Measurements from ENCODE around the gene SLIT1. TPM values are rescaled to one million over a fixed set of nuclear protein-coding genes. Genes with fewer than 3 reads are reported as not detected.

SLIT1 gene
- total RNA-seq, 1 donor from 2014 or later = 55.7 TPM

DNA sequence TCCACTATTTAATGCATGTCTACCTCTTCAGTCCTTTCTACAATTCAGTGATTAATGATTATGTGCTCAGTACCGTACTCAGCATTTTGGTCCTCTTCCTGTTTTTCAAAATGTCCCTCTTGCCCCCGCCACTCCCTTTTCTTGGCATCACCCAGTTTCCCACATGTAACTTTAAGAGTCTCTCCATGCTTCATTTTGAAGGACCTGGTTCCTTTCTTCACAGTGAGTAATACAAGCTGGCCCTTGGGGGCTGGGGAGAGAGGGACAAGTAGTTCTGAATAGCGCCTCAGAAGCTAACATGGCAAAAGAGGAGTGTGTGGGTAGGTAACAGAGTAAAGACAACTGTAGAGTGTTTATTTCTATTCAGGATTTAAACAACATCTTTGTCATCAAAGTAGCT, 34.6 kb upstream of the SLIT1 start:
- H3K4me1 Mint-ChIP-seq (ENCODE audit: unreplicated experiment) = peaks cover 13% of the 10 kb centered on the region
- no peak overlapping the region for H3K4me3 Mint-ChIP-seq
- peaks cover 16% of the 10 kb centered on the region for H3K36me3 Mint-ChIP-seq
- DNase-seq (ENCODE audit: extremely low spot score, unreplicated experiment) = no peak
- H3K27me3 Mint-ChIP-seq = no peaks in the 10 kb centered on the region
- no peak overlapping the region for H3K27ac Mint-ChIP-seq
- no peaks in the 10 kb centered on the region for H3K9me3 Mint-ChIP-seq
- TF ChIP-seq, protein P1, sequence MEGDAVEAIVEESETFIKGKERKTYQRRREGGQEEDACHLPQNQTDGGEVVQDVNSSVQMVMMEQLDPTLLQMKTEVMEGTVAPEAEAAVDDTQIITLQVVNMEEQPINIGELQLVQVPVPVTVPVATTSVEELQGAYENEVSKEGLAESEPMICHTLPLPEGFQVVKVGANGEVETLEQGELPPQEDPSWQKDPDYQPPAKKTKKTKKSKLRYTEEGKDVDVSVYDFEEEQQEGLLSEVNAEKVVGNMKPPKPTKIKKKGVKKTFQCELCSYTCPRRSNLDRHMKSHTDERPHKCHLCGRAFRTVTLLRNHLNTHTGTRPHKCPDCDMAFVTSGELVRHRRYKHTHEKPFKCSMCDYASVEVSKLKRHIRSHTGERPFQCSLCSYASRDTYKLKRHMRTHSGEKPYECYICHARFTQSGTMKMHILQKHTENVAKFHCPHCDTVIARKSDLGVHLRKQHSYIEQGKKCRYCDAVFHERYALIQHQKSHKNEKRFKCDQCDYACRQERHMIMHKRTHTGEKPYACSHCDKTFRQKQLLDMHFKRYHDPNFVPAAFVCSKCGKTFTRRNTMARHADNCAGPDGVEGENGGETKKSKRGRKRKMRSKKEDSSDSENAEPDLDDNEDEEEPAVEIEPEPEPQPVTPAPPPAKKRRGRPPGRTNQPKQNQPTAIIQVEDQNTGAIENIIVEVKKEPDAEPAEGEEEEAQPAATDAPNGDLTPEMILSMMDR (conservative IDR thresholded peaks at IDR 0.05) = no peak

DNA sequence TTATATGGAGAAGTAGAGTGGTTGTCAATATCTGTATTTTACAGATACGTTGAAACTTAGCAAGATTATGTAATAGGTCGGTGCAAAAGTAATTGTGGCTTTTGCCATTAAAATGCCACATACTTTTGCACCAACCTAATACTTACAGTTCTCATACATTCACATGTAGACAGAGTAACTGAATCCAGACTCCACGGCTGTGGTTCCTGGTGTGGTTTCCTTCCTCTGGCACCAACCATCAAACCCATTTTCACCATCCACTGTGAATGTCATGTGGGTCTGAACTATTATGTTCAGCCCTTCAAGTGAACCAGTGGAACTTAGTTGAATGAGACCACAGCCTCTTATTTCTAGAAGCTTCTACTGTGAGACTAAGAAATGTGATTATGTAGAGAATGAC, 31.5 kb upstream of the SLIT1 start:
- H3K27ac Mint-ChIP-seq = no peak overlapping the region

DNA sequence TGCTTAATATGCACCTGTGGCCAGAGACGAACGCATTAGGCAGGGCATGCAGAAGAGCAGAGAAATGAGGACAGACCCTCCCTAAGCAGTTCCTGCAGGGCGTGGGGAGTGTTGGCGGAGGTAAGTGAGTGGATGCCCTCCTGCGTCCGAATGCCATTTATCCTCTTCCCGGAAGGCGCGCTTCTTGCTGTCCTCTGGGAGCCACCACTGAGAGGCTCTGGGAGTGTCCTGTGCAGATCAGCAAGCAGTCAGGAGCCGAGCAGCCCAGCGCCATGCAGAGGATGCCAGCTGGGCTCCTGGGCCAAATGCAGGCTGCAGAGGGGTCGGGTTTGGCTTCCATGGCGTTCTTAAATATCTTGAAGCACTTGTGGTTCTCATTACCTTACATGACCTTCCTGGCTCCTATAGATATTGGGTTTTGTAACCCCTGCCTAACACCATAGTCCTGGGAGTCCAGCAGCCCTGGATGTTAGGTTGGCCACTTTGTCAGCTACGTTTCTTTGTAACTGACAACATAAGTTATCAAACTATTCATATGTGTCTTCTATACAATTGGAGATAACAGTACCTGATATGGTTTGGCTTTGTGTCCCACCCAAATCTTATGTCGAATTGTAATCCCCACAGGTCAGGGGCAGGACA, 30.0 kb upstream of the SLIT1 start:
- H3K27me3 Mint-ChIP-seq = no peaks in the 10 kb centered on the region
- no peak for DNase-seq (ENCODE audit: extremely low spot score, unreplicated experiment)
- peaks cover 12% of the 10 kb centered on the region for H3K4me1 Mint-ChIP-seq (ENCODE audit: unreplicated experiment)
- TF ChIP-seq, protein P1 (conservative IDR thresholded peaks at IDR 0.05) = no peak
- H3K4me3 Mint-ChIP-seq = no peak overlapping the region
- peaks cover 4% of the 10 kb centered on the region for H3K36me3 Mint-ChIP-seq
- H3K9me3 Mint-ChIP-seq = no peaks in the 10 kb centered on the region
- no peak overlapping the region for H3K27ac Mint-ChIP-seq

More for the DNA sequence above, 31.5 kb upstream of the SLIT1 start:
- H3K36me3 Mint-ChIP-seq = peaks cover 4% of the 10 kb centered on the region
- no peak for DNase-seq (ENCODE audit: extremely low spot score, unreplicated experiment)
- TF ChIP-seq, protein P1 (conservative IDR thresholded peaks at IDR 0.05) = no peak
- no peaks in the 10 kb centered on the region for H3K27me3 Mint-ChIP-seq
- H3K4me1 Mint-ChIP-seq (ENCODE audit: unreplicated experiment) = peaks cover 13% of the 10 kb centered on the region
- no peak overlapping the region for H3K4me3 Mint-ChIP-seq
- H3K9me3 Mint-ChIP-seq = no peaks in the 10 kb centered on the region

DNA sequence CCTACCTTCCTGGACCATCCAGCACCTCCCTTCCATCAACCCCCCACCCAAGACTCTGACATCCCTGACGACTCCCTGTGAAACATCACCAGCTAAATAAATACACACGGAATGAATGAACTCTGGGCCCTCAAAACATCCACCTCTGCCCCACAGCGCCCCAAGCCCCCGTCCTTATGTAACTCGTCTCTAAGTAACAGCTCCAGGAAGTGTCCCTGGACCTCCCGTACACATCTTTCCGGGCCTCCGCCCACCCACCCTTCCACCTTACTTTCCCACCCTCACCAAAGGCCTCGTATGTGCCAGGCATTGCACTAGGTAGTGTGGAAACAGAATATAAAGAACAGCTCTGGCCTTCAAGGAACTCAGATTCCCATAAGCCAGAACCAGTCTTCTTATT, 27.7 kb upstream of the SLIT1 start:
- H3K27ac Mint-ChIP-seq = peak overlapping the region; percentile 30
- H3K9me3 Mint-ChIP-seq = no peaks in the 10 kb centered on the region
- peaks cover 5% of the 10 kb centered on the region for H3K4me1 Mint-ChIP-seq (ENCODE audit: unreplicated experiment)
- no peaks in the 10 kb centered on the region for H3K36me3 Mint-ChIP-seq
- TF ChIP-seq, protein P1 (conservative IDR thresholded peaks at IDR 0.05) = no peak
- no peak overlapping the region for H3K4me3 Mint-ChIP-seq
- DNase-seq (ENCODE audit: extremely low spot score, unreplicated experiment) = no peak
- no peaks in the 10 kb centered on the region for H3K27me3 Mint-ChIP-seq

DNA sequence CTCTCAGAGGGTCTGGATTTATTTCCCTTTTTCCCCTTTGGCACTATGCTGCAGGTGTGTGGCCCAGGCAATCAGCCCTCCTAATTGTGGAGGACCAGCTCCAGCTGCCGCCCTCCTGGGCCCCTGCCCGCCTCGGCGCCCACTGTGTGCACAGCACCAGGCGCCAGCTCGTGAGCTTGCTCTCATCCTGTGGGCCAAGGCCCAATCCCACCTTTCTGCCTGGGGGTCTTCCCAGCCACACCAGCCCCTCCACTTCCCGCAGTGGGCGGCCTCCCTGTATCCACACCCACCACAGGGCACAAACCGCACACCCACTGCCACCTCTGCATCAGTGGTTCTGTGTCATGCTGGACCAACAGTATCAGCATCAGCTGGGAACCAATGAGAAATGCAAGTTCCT, 25.5 kb upstream of the SLIT1 start:
- no peaks in the 10 kb centered on the region for H3K9me3 Mint-ChIP-seq
- no peaks in the 10 kb centered on the region for H3K36me3 Mint-ChIP-seq
- peaks cover 11% of the 10 kb centered on the region for H3K4me1 Mint-ChIP-seq (ENCODE audit: unreplicated experiment)
- H3K4me3 Mint-ChIP-seq = no peak overlapping the region
- no peaks in the 10 kb centered on the region for H3K27me3 Mint-ChIP-seq
- no peak overlapping the region for H3K27ac Mint-ChIP-seq
- DNase-seq (ENCODE audit: extremely low spot score, unreplicated experiment) = no peak
- TF ChIP-seq, protein P1 (conservative IDR thresholded peaks at IDR 0.05) = no peak
